HCT116 (cell line): ENCODE results near the gene ATAD3C. TPM values are rescaled to one million over a fixed set of nuclear protein-coding genes. Genes with fewer than 3 reads are reported as not detected.

ENCODE experiments used
- ATAC-seq: fragments of 200-7000 bp; cut with Tn5 transposase; 2 replicates; pipeline ENCODE4 v1.9.1; 2020; ENCODE audit warnings: mild to moderate bottlenecking, moderate library complexity
- BruUV-seq: library from RNA; stranded (reverse); fragments of 400-500 nt; replicated peaks from 2 replicates; lab custom pipeline; 2021; lab: Mats Ljungman, UMichigan
- CTCF ChIA-PET: fragments of 300-600 bp; sonication (Branson Sonifier 250); formaldehyde crosslinking; loops from one replicate; lab custom pipeline; 2021; ENCODE audit warnings: antibody characterized with exemption; lab: Charles Lee
- POLR2A ChIA-PET: fragments of 300-600, 350-600 bp; sonication (Branson Sonifier 250); formaldehyde crosslinking; loops from one replicate; lab custom pipeline; 2021; ENCODE audit warnings: antibody characterized with exemption; lab: Charles Lee
- RAD21 ChIA-PET, 2 experiments: fragments of 300-600 bp; sonication (Branson Sonifier 250); formaldehyde crosslinking; loops; one replicate each; lab custom pipeline; 2023; ENCODE audit warnings: low total read pairs in 2 of 2; ENCODE audit not compliant: uncharacterized antibody in 2 of 2, unreplicated experiment in 2 of 2, low non-redundant PET in 1 of 2; lab: Charles Lee
- DNase-seq: peaks from one replicate; pipeline ENCODE4 v3.0.0-alpha.2; 2010; ENCODE audit warnings: low read depth, low spot score
- H2AFZ ChIP-seq: fragments of 200-600 bp; shearing (Covaris generic), sonication (generic); 2 replicates; pipeline ENCODE4 v1.6.1; 2017; ENCODE audit warnings: low read depth, mixed run types, mixed read lengths, antibody characterized with exemption, low read length; ENCODE audit not compliant: poor library complexity, severe bottlenecking
- H3K27ac ChIP-seq: 2 replicates; pipeline ENCODE4 v1.5.1; 2012; ENCODE audit warnings: low read depth, low read length
- H3K27me3 ChIP-seq: fragments of 200-600 bp; sonication (generic); 2 replicates; pipeline ENCODE4 v1.6.1; 2016; ENCODE audit warnings: mixed run types, low read length, mixed read lengths; ENCODE audit not compliant: insufficient read depth
- H3K36me3 ChIP-seq, 2 experiments: fragments of 200-500 bp in 1 of 2; fragments of 200-600 bp in 1 of 2; sonication (Bioruptor generic) in 1 of 2; sonication (generic) in 1 of 2; 2 replicates each; pipeline versions ENCODE4 v1.5.1 to v1.6.1; 2014 to 2016; ENCODE audit warnings: low read length in 2 of 2, inconsistent platforms in 1 of 2, mixed read lengths in 1 of 2, mixed run types in 1 of 2; ENCODE audit not compliant: insufficient read depth in 2 of 2, control insufficient read depth in 1 of 2
- H3K4me1 ChIP-seq, 2 experiments: fragments of 200-600 bp in 1 of 2; sonication (generic) in 1 of 2; 2 replicates each; pipeline versions ENCODE4 v1.5.1 to v1.6.1; 2012 to 2017; ENCODE audit warnings: low read length in 2 of 2, inconsistent platforms in 1 of 2, mild to moderate bottlenecking in 1 of 2, mixed read lengths in 1 of 2, mixed run types in 1 of 2, moderate library complexity in 1 of 2; ENCODE audit not compliant: insufficient read depth in 2 of 2, control insufficient read depth in 1 of 2
- H3K4me2 ChIP-seq: fragments of 200-600 bp; sonication (generic); 2 replicates; pipeline ENCODE4 v1.6.1; 2017; ENCODE audit warnings: mixed run types, low read length, mixed read lengths
- H3K4me3 ChIP-seq, 2 experiments: fragments of 200-600 bp in 1 of 2; sonication (generic) in 1 of 2; replicated peaks in 1 of 2; 2 replicates each; pipeline ENCODE4 v1.5.1; 2011 to 2016; ENCODE audit warnings: low read length in 2 of 2, control low read depth in 1 of 2, low read depth in 1 of 2, mild to moderate bottlenecking in 1 of 2, mixed read lengths in 1 of 2, mixed run types in 1 of 2
- H3K79me2 ChIP-seq: fragments of 200-600 bp; sonication (generic); 2 replicates; pipeline ENCODE4 v1.6.1; 2017; ENCODE audit warnings: mild to moderate bottlenecking, mixed run types, low read length, moderate library complexity, mixed read lengths; ENCODE audit not compliant: insufficient read depth
- H3K9ac ChIP-seq: fragments of 200-600 bp; sonication (generic); 2 replicates; pipeline ENCODE4 v1.6.1; 2016; ENCODE audit warnings: low read length, mixed read lengths
- H3K9me2 ChIP-seq: fragments of 200-600 bp; sonication (generic), shearing (Covaris generic); 2 replicates; pipeline ENCODE4 v1.6.1; 2017; ENCODE audit warnings: mixed run types, mild to moderate bottlenecking, moderate library complexity; ENCODE audit not compliant: insufficient read depth
- H3K9me3 ChIP-seq, 2 experiments: fragments of 200-500 bp in 1 of 2; fragments of 200-600 bp in 1 of 2; sonication (Bioruptor generic) in 1 of 2; sonication (generic) in 1 of 2; 2 replicates each; pipeline ENCODE4 v1.6.1; 2014 to 2017; ENCODE audit warnings: low read length in 2 of 2, mixed read lengths in 2 of 2, inconsistent platforms in 1 of 2, low read depth in 1 of 2, mild to moderate bottlenecking in 1 of 2, mixed run types in 1 of 2, moderate library complexity in 1 of 2; ENCODE audit not compliant: control insufficient read depth in 1 of 2, insufficient read depth in 1 of 2
- H4K20me1 ChIP-seq: fragments of 200-600 bp; sonication (generic), shearing (Covaris generic); 2 replicates; pipeline ENCODE4 v1.6.1; 2017; ENCODE audit warnings: mixed run types, mild to moderate bottlenecking, moderate library complexity; ENCODE audit not compliant: insufficient read depth
- ELF1 ChIP-seq: IDR thresholded peaks from 2 replicates; pipeline ENCODE4 v1.6.1; 2012; ENCODE audit warnings: low read depth, borderline replicate concordance
- EZH2 ChIP-seq: fragments of 200-600 bp; sonication (generic); IDR thresholded peaks from 2 replicates; pipeline ENCODE4 v1.6.1; 2017; ENCODE audit warnings: antibody characterized with exemption, mixed run types
- MAX ChIP-seq: IDR thresholded peaks from 2 replicates; pipeline ENCODE4 v1.6.1; 2012
- POLR2AphosphoS5 ChIP-seq: IDR thresholded peaks from 2 replicates; pipeline ENCODE4 v1.6.1; 2011; ENCODE audit warnings: mild to moderate bottlenecking, low read depth, low read length, moderate library complexity
- RAD21 ChIP-seq: IDR thresholded peaks from 2 replicates; pipeline ENCODE4 v1.6.1; 2012; ENCODE audit warnings: low read depth, mild to moderate bottlenecking
- SRF ChIP-seq: IDR thresholded peaks from 2 replicates; pipeline ENCODE4 v1.6.1; 2012; ENCODE audit warnings: low read depth
- ZBTB33 ChIP-seq: IDR thresholded peaks from 2 replicates; pipeline ENCODE4 v1.6.1; 2011; ENCODE audit warnings: mild to moderate bottlenecking, low read length, moderate library complexity; ENCODE audit not compliant: insufficient replicate concordance; ENCODE audit errors: extremely low read depth
- ZFX ChIP-seq: fragments of 450-650 bp; IDR thresholded peaks from 2 replicates; pipeline ENCODE4 v1.6.1; 2017
- ZNF274 ChIP-seq: fragments of 200-500 bp; sonication (Bioruptor generic); IDR thresholded peaks from 2 replicates; pipeline ENCODE4 v1.6.1; 2014; ENCODE audit warnings: mild to moderate bottlenecking, low read depth, low read length, inconsistent platforms
- intact Hi-C: fragments of 100-400 bp; cut with micrococcal nuclease; formaldehyde crosslinking; loops from 2 replicates; pipeline ENCODE4 v1.10.0; 2022
- total RNA-seq: library from RNA; stranded (reverse); gene quantifications from one replicate; pipeline ENCODE4 v1.2.1, GENCODE V29; 2021; ENCODE audit not compliant: unreplicated experiment

The ATAD3C gene
- total RNA-seq, 1 experiment from 2014 or later: 0.61 TPM

DNA sequence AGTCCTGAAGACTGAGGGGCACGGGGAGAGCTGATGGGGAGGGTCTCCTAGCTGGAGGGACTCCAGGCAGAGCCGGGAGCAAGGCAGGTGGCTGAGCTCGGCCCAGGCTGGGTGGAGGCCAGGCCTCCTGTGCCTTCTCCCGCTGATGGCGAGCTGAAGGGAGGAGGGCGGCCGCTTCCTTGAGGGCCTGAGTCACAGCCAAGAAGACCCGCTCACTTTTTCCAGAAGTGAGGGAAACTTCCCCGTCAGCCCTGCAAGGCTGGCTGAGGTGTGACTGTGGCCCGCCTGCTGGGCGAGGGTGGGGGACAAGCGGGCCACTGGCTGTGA lies 15.7 kb upstream of the ATAD3C start:
- TF ChIP-seq ZFX (0 out of 2 replicates have a peak, but pooled peaks have one; percentile 34), ELF1 (no peak), MAX (no peak), RAD21 (no peak), SRF (no peak), POLR2AphosphoS5 (peak; percentile 13; the same call in 1 of the 2 replicates), ZNF274 (no peak), ZBTB33 (no peak), EZH2 (no peak)
- no peak overlapping the region for H2AFZ ChIP-seq
- peak overlapping the region; percentile 80 to 92 for H3K4me3 ChIP-seq
- H3K27me3 ChIP-seq: no peaks in the 10 kb centered on the region
- H3K4me2 ChIP-seq: peak overlapping the region; percentile 99
- ChIA-PET RAD21 (interaction anchor here (1.2 to 1.4 kb wide), 2 partner anchors 9 to 28 kb away, joined by 3 read pairs; no protein-coding TSS in a partner anchor), CTCF (interaction anchor here (1.1 kb wide), 1 partner anchor 58 kb away, joined by 4 read pairs; the partner anchor contains the start of gene AURKAIP1), POLR2A (interaction anchor here (0.9 to 1.5 kb wide), 4 partner anchors 10 to 58 kb away, joined by 3 to 5 read pairs (median 3); partner anchors contain the start of genes AURKAIP1 and CCNL2)
- BruUV-seq: no TSS peak
- no peaks in the 10 kb centered on the region for H4K20me1 ChIP-seq
- H3K36me3 ChIP-seq: no peaks in the 10 kb centered on the region
- peak; percentile 23 for ATAC-seq
- intact Hi-C loops: loop anchor here (2.0 kb wide), 1 partner anchor 27 kb away; the partner anchor contains the start of gene MRPL20
- H3K4me1 ChIP-seq: peaks cover 45 to 67% of the 10 kb centered on the region in 2 experiments
- peak overlapping the region; percentile 99 for H3K27ac ChIP-seq
- H3K9ac ChIP-seq: peak overlapping the region; percentile 88
- peaks cover 33% of the 10 kb centered on the region; the same call in 1 of the 2 replicates for H3K79me2 ChIP-seq
- no peaks in the 10 kb centered on the region for H3K9me2 ChIP-seq
- no peaks in the 10 kb centered on the region for H3K9me3 ChIP-seq
- peak; percentile 56 for DNase-seq
